ENCODE data around the gene EEPD1. TPM values are rescaled to one million over a fixed set of nuclear protein-coding genes. Genes with fewer than 3 reads are reported as not detected.

EEPD1 gene
- total RNA-seq, 1 experiment from 2014 or later = 48.0 TPM

- H3K36me3 ChIP-seq (ENCODE audit: control insufficient read depth, insufficient read depth, low read length) = no peaks in the 10 kb centered on the region
- DNase-seq (ENCODE audit: low read depth, low spot score) = no peak
- H3K9me3 ChIP-seq (ENCODE audit: control insufficient read depth, insufficient read depth, low read depth, low read length) = no peaks in the 10 kb centered on the region
- H3K4me3 ChIP-seq (ENCODE audit: low read depth in 2 of 2, low read length in 2 of 2) = no peak overlapping the region
- no peak overlapping the region for H3K27ac ChIP-seq (ENCODE audit: low read length)
- ATAC-seq = no peak
- BruUV-seq (replicated peaks) = no TSS peak
- CTCF ChIA-PET = interaction anchor here (0.6 to 0.7 kb wide), 3 partner anchors 34 to 218 kb away, joined by 5 to 11 read pairs (median 11); no protein-coding TSS in a partner anchor
- POLR2A ChIA-PET = interaction anchor here (0.7 kb wide), 1 partner anchor 92 kb away, joined by 8 read pairs; no protein-coding TSS in a partner anchor
- TF ChIP-seq, protein P1, sequence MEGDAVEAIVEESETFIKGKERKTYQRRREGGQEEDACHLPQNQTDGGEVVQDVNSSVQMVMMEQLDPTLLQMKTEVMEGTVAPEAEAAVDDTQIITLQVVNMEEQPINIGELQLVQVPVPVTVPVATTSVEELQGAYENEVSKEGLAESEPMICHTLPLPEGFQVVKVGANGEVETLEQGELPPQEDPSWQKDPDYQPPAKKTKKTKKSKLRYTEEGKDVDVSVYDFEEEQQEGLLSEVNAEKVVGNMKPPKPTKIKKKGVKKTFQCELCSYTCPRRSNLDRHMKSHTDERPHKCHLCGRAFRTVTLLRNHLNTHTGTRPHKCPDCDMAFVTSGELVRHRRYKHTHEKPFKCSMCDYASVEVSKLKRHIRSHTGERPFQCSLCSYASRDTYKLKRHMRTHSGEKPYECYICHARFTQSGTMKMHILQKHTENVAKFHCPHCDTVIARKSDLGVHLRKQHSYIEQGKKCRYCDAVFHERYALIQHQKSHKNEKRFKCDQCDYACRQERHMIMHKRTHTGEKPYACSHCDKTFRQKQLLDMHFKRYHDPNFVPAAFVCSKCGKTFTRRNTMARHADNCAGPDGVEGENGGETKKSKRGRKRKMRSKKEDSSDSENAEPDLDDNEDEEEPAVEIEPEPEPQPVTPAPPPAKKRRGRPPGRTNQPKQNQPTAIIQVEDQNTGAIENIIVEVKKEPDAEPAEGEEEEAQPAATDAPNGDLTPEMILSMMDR (IDR thresholded peaks at IDR 0.05) = no peak
- TF ChIP-seq SIN3A (IDR thresholded peaks at IDR 0.05; ENCODE audit: borderline replicate concordance, insufficient read depth, low read depth, low read length) (no peak), TCF7L2 (IDR thresholded peaks at IDR 0.05; ENCODE audit: low read depth, low read length) (no peak), POLR2AphosphoS5 (IDR thresholded peaks at IDR 0.05; ENCODE audit: low read depth, low read length) (no peak)
- TF ChIP-seq, protein P2, sequence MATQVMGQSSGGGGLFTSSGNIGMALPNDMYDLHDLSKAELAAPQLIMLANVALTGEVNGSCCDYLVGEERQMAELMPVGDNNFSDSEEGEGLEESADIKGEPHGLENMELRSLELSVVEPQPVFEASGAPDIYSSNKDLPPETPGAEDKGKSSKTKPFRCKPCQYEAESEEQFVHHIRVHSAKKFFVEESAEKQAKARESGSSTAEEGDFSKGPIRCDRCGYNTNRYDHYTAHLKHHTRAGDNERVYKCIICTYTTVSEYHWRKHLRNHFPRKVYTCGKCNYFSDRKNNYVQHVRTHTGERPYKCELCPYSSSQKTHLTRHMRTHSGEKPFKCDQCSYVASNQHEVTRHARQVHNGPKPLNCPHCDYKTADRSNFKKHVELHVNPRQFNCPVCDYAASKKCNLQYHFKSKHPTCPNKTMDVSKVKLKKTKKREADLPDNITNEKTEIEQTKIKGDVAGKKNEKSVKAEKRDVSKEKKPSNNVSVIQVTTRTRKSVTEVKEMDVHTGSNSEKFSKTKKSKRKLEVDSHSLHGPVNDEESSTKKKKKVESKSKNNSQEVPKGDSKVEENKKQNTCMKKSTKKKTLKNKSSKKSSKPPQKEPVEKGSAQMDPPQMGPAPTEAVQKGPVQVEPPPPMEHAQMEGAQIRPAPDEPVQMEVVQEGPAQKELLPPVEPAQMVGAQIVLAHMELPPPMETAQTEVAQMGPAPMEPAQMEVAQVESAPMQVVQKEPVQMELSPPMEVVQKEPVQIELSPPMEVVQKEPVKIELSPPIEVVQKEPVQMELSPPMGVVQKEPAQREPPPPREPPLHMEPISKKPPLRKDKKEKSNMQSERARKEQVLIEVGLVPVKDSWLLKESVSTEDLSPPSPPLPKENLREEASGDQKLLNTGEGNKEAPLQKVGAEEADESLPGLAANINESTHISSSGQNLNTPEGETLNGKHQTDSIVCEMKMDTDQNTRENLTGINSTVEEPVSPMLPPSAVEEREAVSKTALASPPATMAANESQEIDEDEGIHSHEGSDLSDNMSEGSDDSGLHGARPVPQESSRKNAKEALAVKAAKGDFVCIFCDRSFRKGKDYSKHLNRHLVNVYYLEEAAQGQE (IDR thresholded peaks at IDR 0.05; ENCODE audit: insufficient read depth in 1 of 2, low read depth in 2 of 2, low read length in 1 of 2) = no peak
- in situ Hi-C loops (cut with HindIII; ENCODE audit: low pct_unique_long_range_greater_than_20kb, low sequenced_read_pairs) = no loop called here
- no peaks in the 10 kb centered on the region for H3K27me3 ChIP-seq (ENCODE audit: control insufficient read depth, insufficient read depth, low read length)
- peaks cover 76% of the 10 kb centered on the region for H3K4me1 ChIP-seq (ENCODE audit: control insufficient read depth, insufficient read depth, low read length)
- intact Hi-C loops (cut with micrococcal nuclease; ENCODE audit: unreplicated experiment) = no loop called here
Measured at GRCh38 chr7:36204044-36204663, 51.1 kb downstream of the EEPD1 start.

GRCh38 chr7:36204929-36205635, 52.0 kb downstream of the EEPD1 start:
- Histone ChIP-seq H3K4me1 (ENCODE audit: control insufficient read depth, insufficient read depth, low read length) (peaks cover 85% of the 10 kb centered on the region), H3K27ac (ENCODE audit: low read length) (peak overlapping the region; percentile 64), H3K9me3 (ENCODE audit: control insufficient read depth, insufficient read depth, low read depth, low read length) (no peaks in the 10 kb centered on the region), H3K27me3 (ENCODE audit: control insufficient read depth, insufficient read depth, low read length) (no peaks in the 10 kb centered on the region), H3K4me3 (ENCODE audit: low read depth in 2 of 2, low read length in 2 of 2) (no peak overlapping the region), H3K36me3 (ENCODE audit: control insufficient read depth, insufficient read depth, low read length) (no peaks in the 10 kb centered on the region)
- ChIA-PET CTCF (interaction anchor here (0.6 kb wide), 1 partner anchor 219 kb away, joined by 5 read pairs; no protein-coding TSS in a partner anchor), POLR2A (no interaction called here)
- no TSS peak for BruUV-seq (replicated peaks)
- DNase-seq (ENCODE audit: low read depth, low spot score) (no peak), ATAC-seq (peak; percentile 21; the same call in 1 of the 2 replicates)
- in situ Hi-C loops (cut with HindIII; ENCODE audit: low pct_unique_long_range_greater_than_20kb, low sequenced_read_pairs) (no loop called here), intact Hi-C loops (cut with micrococcal nuclease; ENCODE audit: unreplicated experiment) (no loop called here)
- no peak for TF ChIP-seq SIN3A (IDR thresholded peaks at IDR 0.05; ENCODE audit: borderline replicate concordance, insufficient read depth, low read depth, low read length)
- TF ChIP-seq, protein P2 (IDR thresholded peaks at IDR 0.05; ENCODE audit: insufficient read depth in 1 of 2, low read depth in 2 of 2, low read length in 1 of 2) = no peak
- TF ChIP-seq POLR2AphosphoS5 (IDR thresholded peaks at IDR 0.05; ENCODE audit: low read depth, low read length) = no peak
- TF ChIP-seq, protein P1 (IDR thresholded peaks at IDR 0.05) = no peak
- TF ChIP-seq TCF7L2 (IDR thresholded peaks at IDR 0.05; ENCODE audit: low read depth, low read length) = no peak

Data from Panc1 (cell line).